ENCODE measurements around the gene IGF2BP2. TPM values are rescaled to one million over a fixed set of nuclear protein-coding genes. Genes with fewer than 3 reads are reported as not detected.

The IGF2BP2 gene
- total and polyA plus RNA-seq, 2 donors (not counting 1 experiment from before 2014, with no cell fraction given) = 0.01 TPM; not detected in 1

- H3K79me2 ChIP-seq (ENCODE audit: control insufficient read depth, insufficient read depth, low read length) = no peaks in the 10 kb centered on the region
- no peaks in the 10 kb centered on the region for H3K36me3 ChIP-seq (replicated peaks in 1 of 2; ENCODE audit: control extremely low read depth in 1 of 2, control insufficient read depth in 1 of 2, extremely low read depth in 1 of 2, insufficient read depth in 2 of 2, low read length in 1 of 2)
- ATAC-seq (ENCODE audit: low read depth) (no peak), DNase-seq (no peak)
- H3K9ac ChIP-seq (ENCODE audit: low read length) = no peak overlapping the region
- no peaks in the 10 kb centered on the region for H3K9me3 Mint-ChIP-seq (ENCODE audit: insufficient read depth)
- H3K27ac ChIP-seq (ENCODE audit: low read length in 2 of 2) = no peak overlapping the region
- peaks cover 20% of the 10 kb centered on the region for H3K27me3 Mint-ChIP-seq
- H3K9me3 ChIP-seq (ENCODE audit: control extremely low read depth in 1 of 3, control insufficient read depth in 2 of 3, insufficient read depth in 1 of 3, low read length in 2 of 3) = no peaks in the 10 kb centered on the region
- H3K27me3 ChIP-seq (replicated peaks in 1 of 4; ENCODE audit: control extremely low read depth in 1 of 4, control insufficient read depth in 3 of 4, insufficient read depth in 4 of 4, low read length in 3 of 4) = peaks cover 0 to 2% (median 0%) of the 10 kb centered on the region in 4 experiments
- H4K20me1 ChIP-seq (ENCODE audit: control insufficient read depth, insufficient read depth, low read length, poor library complexity, severe bottlenecking) = no peaks in the 10 kb centered on the region
- no peak overlapping the region for H3K4me2 ChIP-seq (replicated peaks; ENCODE audit: low read depth, low read length, poor library complexity, severe bottlenecking)
- 95% methylated on average over 8 of the region's 9 CpGs for WGBS (ENCODE audit: insufficient coverage)
- ChIA-PET POLR2A (no interaction called here), CTCF (no interaction called here)
- H3K4me1 Mint-ChIP-seq = no peaks in the 10 kb centered on the region
- H3K27ac Mint-ChIP-seq = no peak overlapping the region
- no peaks in the 10 kb centered on the region for H3K4me1 ChIP-seq (ENCODE audit: control insufficient read depth in 2 of 2, insufficient read depth in 2 of 2, low read length in 2 of 2)
- H3K4me3 Mint-ChIP-seq = no peak overlapping the region
- TF ChIP-seq EZH2 (IDR thresholded peaks at IDR 0.05; ENCODE audit: borderline replicate concordance, insufficient read depth, low read depth, low read length, poor library complexity, severe bottlenecking) = no peak
- TF ChIP-seq CTCF (IDR thresholded peaks at IDR 0.05) = no peak
- intact Hi-C loops (cut with micrococcal nuclease) = no loop called here
- no peak overlapping the region for H3K4me3 ChIP-seq (ENCODE audit: control extremely low read depth in 1 of 5, extremely low read depth in 1 of 5, insufficient read depth in 1 of 5, low read depth in 2 of 5, low read length in 4 of 5)
- no peak overlapping the region for H2AFZ ChIP-seq (ENCODE audit: insufficient read depth, low read depth, low read length, poor library complexity, severe bottlenecking)
Measured at GRCh38 chr3:185727873-185728272, 97.0 kb downstream of the IGF2BP2 start.

GRCh38 chr3:185726254-185726967 lies 98.4 kb downstream of the IGF2BP2 start:
- no peak overlapping the region for H3K27ac Mint-ChIP-seq
- H3K4me1 Mint-ChIP-seq = no peaks in the 10 kb centered on the region
- no peak for TF ChIP-seq EZH2 (IDR thresholded peaks at IDR 0.05; ENCODE audit: borderline replicate concordance, insufficient read depth, low read depth, low read length, poor library complexity, severe bottlenecking)
- no peak for TF ChIP-seq CTCF (IDR thresholded peaks at IDR 0.05)
- ATAC-seq (ENCODE audit: low read depth) (no peak), DNase-seq (no peak)
- Histone ChIP-seq H3K9me3 (ENCODE audit: control extremely low read depth in 1 of 3, control insufficient read depth in 2 of 3, insufficient read depth in 1 of 3, low read length in 2 of 3) (no peaks in the 10 kb centered on the region), H2AFZ (ENCODE audit: insufficient read depth, low read depth, low read length, poor library complexity, severe bottlenecking) (no peak overlapping the region), H3K79me2 (ENCODE audit: control insufficient read depth, insufficient read depth, low read length) (no peaks in the 10 kb centered on the region), H4K20me1 (ENCODE audit: control insufficient read depth, insufficient read depth, low read length, poor library complexity, severe bottlenecking) (no peaks in the 10 kb centered on the region), H3K36me3 (replicated peaks in 1 of 2; ENCODE audit: control extremely low read depth in 1 of 2, control insufficient read depth in 1 of 2, extremely low read depth in 1 of 2, insufficient read depth in 2 of 2, low read length in 1 of 2) (no peaks in the 10 kb centered on the region), H3K4me2 (replicated peaks; ENCODE audit: low read depth, low read length, poor library complexity, severe bottlenecking) (no peak overlapping the region), H3K27ac (ENCODE audit: low read length in 2 of 2) (no peak overlapping the region), H3K9ac (ENCODE audit: low read length) (no peak overlapping the region), H3K4me1 (ENCODE audit: control insufficient read depth in 2 of 2, insufficient read depth in 2 of 2, low read length in 2 of 2) (no peaks in the 10 kb centered on the region), H3K4me3 (ENCODE audit: control extremely low read depth in 1 of 5, extremely low read depth in 1 of 5, insufficient read depth in 1 of 5, low read depth in 2 of 5, low read length in 4 of 5) (no peak overlapping the region), H3K27me3 (replicated peaks in 1 of 4; ENCODE audit: control extremely low read depth in 1 of 4, control insufficient read depth in 3 of 4, insufficient read depth in 4 of 4, low read length in 3 of 4) (peaks cover 0 to 2% (median 0%) of the 10 kb centered on the region in 4 experiments)
- intact Hi-C loops (cut with micrococcal nuclease) = no loop called here
- no peaks in the 10 kb centered on the region for H3K9me3 Mint-ChIP-seq (ENCODE audit: insufficient read depth)
- H3K27me3 Mint-ChIP-seq = peaks cover 12% of the 10 kb centered on the region
- 87% methylated on average over 4 of the region's 6 CpGs for WGBS (ENCODE audit: insufficient coverage)
- CTCF ChIA-PET = interaction anchor here (0.6 kb wide), 1 partner anchor 1438 kb away, joined by 3 read pairs; no protein-coding TSS in a partner anchor
- H3K4me3 Mint-ChIP-seq = no peak overlapping the region
- POLR2A ChIA-PET = no interaction called here
